DMS 273 (cell line): ENCODE results near the gene PFN3.
"Not testable (repeated sequence)": the region's sequence is repeated elsewhere in the genome, so short reads cannot be mapped to it uniquely, and the experiment has no call there.

Experiments
- DNase-seq: peaks from one replicate; lab custom pipeline; 2025; ENCODE audit not compliant: unreplicated experiment; lab: John Stamatoyannopoulos, UW

PFN3 gene

GRCh38 chr5:177362610-177363507, 37.6 kb downstream of the PFN3 start:
- peak; percentile 86 for DNase-seq

- no peak for DNase-seq
Measured at GRCh38 chr5:177362292-177362609, 38.2 kb downstream of the PFN3 start.

- no peak for DNase-seq
Measured at GRCh38 chr5:177361418-177362291, 38.8 kb downstream of the PFN3 start.

- not testable (repeated sequence) for DNase-seq
Measured at GRCh38 chr5:177360740-177361139, 39.7 kb downstream of the PFN3 start.

GRCh38 chr5:177359860-177360259, 40.6 kb downstream of the PFN3 start:
- no peak for DNase-seq

- no peak for DNase-seq
Measured at GRCh38 chr5:177359451-177359851, 41.0 kb downstream of the PFN3 start.

- DNase-seq, result peak; percentile 63
Measured at GRCh38 chr5:177358370-177358819, 42.1 kb downstream of the PFN3 start.

GRCh38 chr5:177357459-177358351, 42.8 kb downstream of the PFN3 start, which contains the start of gene RGS14:
Gene RGS14, plus strand, starts transcription at chr5:177357924. Its CDS starts 101 bp downstream, at chr5:177358025.
- DNase-seq, result peak; percentile 77

GRCh38 chr5:177357146-177357458, 43.4 kb downstream of the PFN3 start:
- no peak for DNase-seq

GRCh38 chr5:177356746-177357145, 43.7 kb downstream of the PFN3 start:
- no peak for DNase-seq

GRCh38 chr5:177355868-177356168, 44.6 kb downstream of the PFN3 start:
- DNase-seq, result no peak

- DNase-seq, result no peak
Measured at GRCh38 chr5:177355162-177355867, 45.1 kb downstream of the PFN3 start.

GRCh38 chr5:177354711-177355110, 45.8 kb downstream of the PFN3 start:
- DNase-seq, result no peak

- DNase-seq, result no peak
Measured at GRCh38 chr5:177354256-177354655, 46.2 kb downstream of the PFN3 start.

- no peak for DNase-seq
Measured at GRCh38 chr5:177353093-177353492, 47.4 kb downstream of the PFN3 start.

- peak; percentile 99 for DNase-seq
Measured at GRCh38 chr5:177351392-177352329, 48.8 kb downstream of the PFN3 start, which contains the start of gene LMAN2. Gene LMAN2, minus strand, starts transcription at chr5:177351668. Its CDS starts 21 bp downstream, at chr5:177351647.

- no peak for DNase-seq
Measured at GRCh38 chr5:177350776-177351391, 49.6 kb downstream of the PFN3 start.
